Measurements from ENCODE around the gene TDO2.

The TDO2 gene

DNA sequence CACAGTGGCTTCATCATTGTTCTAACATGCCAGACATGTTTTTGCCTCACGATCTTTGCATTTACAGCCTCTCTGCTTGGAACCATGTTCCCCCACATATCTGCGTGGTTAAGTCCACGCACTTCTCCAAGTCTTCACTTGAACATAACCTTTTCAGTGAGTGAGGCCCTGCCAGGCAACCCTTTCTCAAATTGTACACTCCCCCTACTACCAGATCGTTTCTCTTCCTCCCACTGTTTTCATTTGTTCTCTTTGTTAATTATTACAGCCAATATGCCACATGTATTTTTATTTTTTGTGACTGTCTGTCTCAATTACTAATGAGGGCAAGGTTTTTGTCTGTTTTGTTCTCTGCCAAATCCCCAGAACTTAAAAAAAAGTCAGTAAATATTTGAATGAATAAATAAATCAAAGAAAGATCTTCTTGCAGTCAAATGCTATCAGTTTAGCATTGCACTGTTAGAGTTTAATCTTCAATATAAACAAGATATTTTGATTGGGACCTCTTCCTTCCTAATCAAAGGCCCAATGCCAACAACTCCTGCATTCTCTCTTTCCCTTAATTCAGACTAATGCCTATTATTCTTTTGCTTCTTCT is 32.0 kb downstream of the TDO2 start:
- no peak for DNase-seq (ENCODE audit: low read depth)
- H3K4me3 ChIP-seq (ENCODE audit: low read depth, low read length): no peak overlapping the region
- no peak for TF ChIP-seq CTCF (IDR thresholded peaks at IDR 0.05; ENCODE audit: low read depth, low read length, missing control alignments)

- TF ChIP-seq CTCF (IDR thresholded peaks at IDR 0.05; ENCODE audit: low read depth, low read length, missing control alignments): no peak
- H3K4me3 ChIP-seq (ENCODE audit: low read depth, low read length): no peak overlapping the region
- no peak for DNase-seq (ENCODE audit: low read depth)
These were observed 37.7 kb downstream of the TDO2 start for GRCh38 chr4:155941085-155941790.

DNA sequence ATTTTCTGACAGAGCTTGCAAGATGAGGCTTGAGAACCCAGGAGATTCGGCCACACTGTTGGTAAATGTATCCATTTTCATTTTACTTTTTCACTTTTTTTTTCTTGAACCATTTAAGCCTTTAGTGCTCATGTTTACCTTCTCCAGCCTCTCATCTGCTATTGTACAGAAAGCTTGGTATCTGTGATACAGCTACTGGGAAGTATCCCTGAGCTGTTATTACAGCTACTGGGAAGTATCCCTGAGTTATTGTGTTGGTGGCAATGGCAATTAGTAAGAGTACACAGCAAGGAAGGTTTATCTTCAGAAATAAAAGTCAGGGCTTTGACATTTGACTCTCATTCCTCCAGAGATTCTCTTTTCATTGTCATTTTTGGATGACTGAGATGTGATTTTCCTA is 38.3 kb downstream of the TDO2 start:
- DNase-seq (ENCODE audit: low read depth): no peak
- no peak for TF ChIP-seq CTCF (IDR thresholded peaks at IDR 0.05; ENCODE audit: low read depth, low read length, missing control alignments)
- no peak overlapping the region for H3K4me3 ChIP-seq (ENCODE audit: low read depth, low read length)

GRCh38 chr4:155943605-155944291 is 40.3 kb downstream of the TDO2 start:
- TF ChIP-seq CTCF (IDR thresholded peaks at IDR 0.05; ENCODE audit: low read depth, low read length, missing control alignments): no peak
- no peak for DNase-seq (ENCODE audit: low read depth)
- no peak overlapping the region for H3K4me3 ChIP-seq (ENCODE audit: low read depth, low read length)

GRCh38 chr4:155944516-155944915 is 41.0 kb downstream of the TDO2 start:
- TF ChIP-seq CTCF (IDR thresholded peaks at IDR 0.05; ENCODE audit: low read depth, low read length, missing control alignments): no peak
- H3K4me3 ChIP-seq (ENCODE audit: low read depth, low read length): no peak overlapping the region
- no peak for DNase-seq (ENCODE audit: low read depth)

GRCh38 chr4:155946486-155946885 is 43.0 kb downstream of the TDO2 start:
- no peak for DNase-seq (ENCODE audit: low read depth)
- no peak for TF ChIP-seq CTCF (IDR thresholded peaks at IDR 0.05; ENCODE audit: low read depth, low read length, missing control alignments)
- H3K4me3 ChIP-seq (ENCODE audit: low read depth, low read length): no peak overlapping the region

All from GM12864 (cell line).